AG04450 (cell line): ENCODE measurements around the gene IL1RL2. TPM values are rescaled to one million over a fixed set of nuclear protein-coding genes. Genes with fewer than 3 reads are reported as not detected.

ENCODE experiments used
- CTCF ChIA-PET: fragments of 300-600, 350-600 bp; formaldehyde crosslinking; extraction: SDS; loops from one replicate; lab custom pipeline; 2022; ENCODE audit warnings: antibody characterized with exemption, inconsistent platforms; lab: Charles Lee
- POLR2A ChIA-PET: fragments of 350-600 bp; formaldehyde crosslinking; extraction: SDS; loops from one replicate; lab custom pipeline; 2021; ENCODE audit warnings: antibody characterized with exemption, inconsistent platforms; lab: Yijun Ruan, JAX
- DNase-seq: peaks from one replicate; pipeline ENCODE4 v3.0.0-alpha.2; 2011; ENCODE audit warnings: low read depth, low spot score
- H3K27ac ChIP-seq: one replicate; pipeline ENCODE4 v1.5.1; 2012; ENCODE audit warnings: low read depth, low read length, control low read depth
- H3K27me3 ChIP-seq: one replicate; pipeline ENCODE4 v1.6.0; 2012; ENCODE audit warnings: low read length; ENCODE audit not compliant: control insufficient read depth, insufficient read depth
- H3K4me3 ChIP-seq: 2 replicates; pipeline ENCODE4 v1.5.1; 2011; ENCODE audit warnings: mild to moderate bottlenecking, low read depth, low read length, control low read depth
- H3K9me3 ChIP-seq: 2 replicates; pipeline ENCODE4 v1.5.1; 2012; ENCODE audit warnings: low read length; ENCODE audit not compliant: control insufficient read depth, insufficient read depth
- CTCF ChIP-seq: IDR thresholded peaks from 2 replicates; pipeline ENCODE4 v1.5.1; 2011; ENCODE audit warnings: low read depth, low read length, control low read depth, inconsistent platforms
- polyA plus RNA-seq: library from polyadenylated mRNA; depleted of rRNA; stranded (reverse); fragments of >200 nt; gene quantifications from 2 replicates; pipeline ENCODE4 v1.2.3, GENCODE V29; 2011

Gene IL1RL2
- polyA plus RNA-seq, 1 experiment, result 0.72 TPM

GRCh38 chr2:102141011-102141943 is 45.5 kb upstream of the IL1RL2 start:
- no peaks in the 10 kb centered on the region for H3K27me3 ChIP-seq
- TF ChIP-seq CTCF, result no peak
- POLR2A ChIA-PET, result interaction anchor here (0.8 to 3.8 kb wide), 16 partner anchors 14 to 180 kb away, joined by 3 to 36 read pairs (median 4); no protein-coding TSS in a partner anchor
- peak overlapping the region; percentile 88 for H3K4me3 ChIP-seq
- peak; percentile 92 for DNase-seq
- CTCF ChIA-PET, result interaction anchor here (0.6 to 2.4 kb wide), 12 partner anchors 9 to 258 kb away, joined by 3 to 14 read pairs (median 6); partner anchors contain the start of gene IL18R1
- peaks cover 24% of the 10 kb centered on the region for H3K9me3 ChIP-seq
- peak overlapping the region; percentile 88 for H3K27ac ChIP-seq

- DNase-seq, result no peak
- Histone ChIP-seq H3K9me3 (peaks cover 33% of the 10 kb centered on the region), H3K4me3 (peak within 1 kb of the TSS; percentile 88), H3K27ac (peak within 1 kb of the TSS; percentile 88), H3K27me3 (no peaks in the 10 kb centered on the region)
- POLR2A ChIA-PET, result interaction anchor here (0.6 to 3.8 kb wide), 21 partner anchors 12 to 181 kb away, joined by 3 to 36 read pairs (median 4); no protein-coding TSS in a partner anchor
- CTCF ChIA-PET, result interaction anchor here (0.6 to 2.4 kb wide), 12 partner anchors 10 to 259 kb away, joined by 3 to 14 read pairs (median 6); partner anchors contain the start of gene IL18R1
- TF ChIP-seq CTCF, result no peak
Measured at GRCh38 chr2:102141970-102142828, 44.6 kb upstream of the IL1RL2 start, which contains the start of gene IL1R1. Gene IL1R1 (plus strand): TSS chr2:102142746. CDS start chr2:102157725, 14,979 bp downstream.

- POLR2A ChIA-PET, result interaction anchor here (0.6 to 3.8 kb wide), 17 partner anchors 11 to 182 kb away, joined by 3 to 36 read pairs (median 4); no protein-coding TSS in a partner anchor
- H3K4me3 ChIP-seq, result peak overlapping the region; percentile 88
- CTCF ChIA-PET, result interaction anchor here (1.5 to 2.5 kb wide), 4 partner anchors 98 to 259 kb away, joined by 5 to 14 read pairs (median 7); no protein-coding TSS in a partner anchor
- TF ChIP-seq CTCF, result no peak
- H3K27me3 ChIP-seq, result no peaks in the 10 kb centered on the region
- no peak for DNase-seq
- peaks cover 40% of the 10 kb centered on the region for H3K9me3 ChIP-seq
- peak overlapping the region; percentile 84 for H3K27ac ChIP-seq
Measured at GRCh38 chr2:102142829-102143449, 43.9 kb upstream of the IL1RL2 start.

- CTCF ChIA-PET, result interaction anchor here (1.5 to 2.5 kb wide), 2 partner anchors 97 to 137 kb away, joined by 5 to 6 read pairs; no protein-coding TSS in a partner anchor
- POLR2A ChIA-PET, result interaction anchor here (0.6 to 3.8 kb wide), 9 partner anchors 11 to 183 kb away, joined by 3 to 36 read pairs (median 4); no protein-coding TSS in a partner anchor
- TF ChIP-seq CTCF, result no peak
- Histone ChIP-seq H3K27ac (peak overlapping the region; percentile 84), H3K4me3 (peak overlapping the region; percentile 88), H3K9me3 (peaks cover 45% of the 10 kb centered on the region), H3K27me3 (no peaks in the 10 kb centered on the region)
- no peak for DNase-seq
Measured at GRCh38 chr2:102143450-102143985, 43.3 kb upstream of the IL1RL2 start.
